Fibroblast of skin of scalp (primary cell): ENCODE results near the gene KIAA0825.
A peak's percentile ranks its signal among the peaks of the same experiment; 100 is the strongest.

Experiments
- DNase-seq: peaks from one replicate; pipeline ENCODE4 v3.0.0-alpha.2; 2013

Gene KIAA0825

GRCh38 chr5:94433397-94434163, 184.8 kb downstream of the KIAA0825 start:
- peak; percentile 40 for DNase-seq

GRCh38 chr5:94432499-94432898, 185.9 kb downstream of the KIAA0825 start:
- DNase-seq: peak; percentile 31

GRCh38 chr5:94431696-94432095, 186.7 kb downstream of the KIAA0825 start:
- no peak for DNase-seq

GRCh38 chr5:94429566-94429965, 188.8 kb downstream of the KIAA0825 start:
- DNase-seq: no peak

GRCh38 chr5:94425396-94425795, 193.0 kb downstream of the KIAA0825 start:
- DNase-seq: no peak

- no peak for DNase-seq
Measured at GRCh38 chr5:94423411-94423810, 195.0 kb downstream of the KIAA0825 start.

GRCh38 chr5:94422812-94423211, 195.6 kb downstream of the KIAA0825 start:
- no peak for DNase-seq

- no peak for DNase-seq
Measured at GRCh38 chr5:94420885-94421284, 197.5 kb downstream of the KIAA0825 start.

- no peak for DNase-seq
Measured at GRCh38 chr5:94415798-94416197, 202.6 kb downstream of the KIAA0825 start.

GRCh38 chr5:94409440-94409839, 209.0 kb downstream of the KIAA0825 start:
- no peak for DNase-seq

GRCh38 chr5:94407023-94407422, 211.4 kb downstream of the KIAA0825 start:
- DNase-seq: peak; percentile 7

- DNase-seq: no peak
Measured at GRCh38 chr5:94403483-94403882, 214.9 kb downstream of the KIAA0825 start.

GRCh38 chr5:94402096-94402495, 216.3 kb downstream of the KIAA0825 start:
- DNase-seq: peak; percentile 77

GRCh38 chr5:94397508-94397907, 220.9 kb downstream of the KIAA0825 start:
- peak; percentile 40 for DNase-seq

- no peak for DNase-seq
Measured at GRCh38 chr5:94396687-94397086, 221.7 kb downstream of the KIAA0825 start.

GRCh38 chr5:94395468-94395867, 222.9 kb downstream of the KIAA0825 start:
- DNase-seq: no peak

- DNase-seq: no peak
Measured at GRCh38 chr5:94391996-94392395, 226.4 kb downstream of the KIAA0825 start.

- no peak for DNase-seq
Measured at GRCh38 chr5:94389515-94389899, 228.9 kb downstream of the KIAA0825 start.

GRCh38 chr5:94388773-94389514, 229.5 kb downstream of the KIAA0825 start:
- no peak for DNase-seq

GRCh38 chr5:94385767-94386166, 232.6 kb downstream of the KIAA0825 start:
- no peak for DNase-seq

- no peak for DNase-seq
Measured at GRCh38 chr5:94378062-94378461, 240.3 kb downstream of the KIAA0825 start.

- DNase-seq: peak; percentile 0
Measured at GRCh38 chr5:94376672-94377345, 241.6 kb downstream of the KIAA0825 start.

- DNase-seq: peak; percentile 2
Measured at GRCh38 chr5:94375801-94376200, 242.6 kb downstream of the KIAA0825 start.
